ENCODE data around the gene RFK. TPM values are rescaled to one million over a fixed set of nuclear protein-coding genes. Genes with fewer than 3 reads are reported as not detected.
A peak's percentile ranks its signal among the peaks of the same experiment; 100 is the strongest.
"Not testable (repeated sequence)": the region's sequence is repeated elsewhere in the genome, so short reads cannot be mapped to it uniquely, and the experiment has no call there.

RFK gene
- total RNA-seq, 1 donor from 2014 or later, result 26.8 TPM

GRCh38 chr9:76441551-76442322 is 47.5 kb upstream of the RFK start:
- DNase-seq (ENCODE audit: low read depth), result peak; percentile 96
- no peak overlapping the region for H3K4me3 ChIP-seq (ENCODE audit: insufficient read depth, low read depth, low read length)
- peak overlapping the region; percentile 57 for H3K9ac ChIP-seq (ENCODE audit: low read length)
- peak overlapping the region; percentile 95 for H3K27ac Mint-ChIP-seq (ENCODE audit: unreplicated experiment)
- H3K4me2 ChIP-seq (ENCODE audit: low read length), result peak overlapping the region; percentile 59
- H3K79me2 ChIP-seq (ENCODE audit: insufficient read depth, low read length), result no peaks in the 10 kb centered on the region
- H3K9me3 ChIP-seq (ENCODE audit: insufficient read depth, low read depth, low read length), result no peaks in the 10 kb centered on the region
- peaks cover 5% of the 10 kb centered on the region for H3K9me3 Mint-ChIP-seq (ENCODE audit: unreplicated experiment)
- H3K36me3 Mint-ChIP-seq (ENCODE audit: low read depth, unreplicated experiment), result no peaks in the 10 kb centered on the region
- H3K36me3 ChIP-seq (ENCODE audit: insufficient read depth, low read length), result no peaks in the 10 kb centered on the region
- H3K4me1 ChIP-seq (ENCODE audit: insufficient read depth, low read length), result peaks cover 15% of the 10 kb centered on the region
- TF ChIP-seq CTCF (IDR thresholded peaks at IDR 0.05; ENCODE audit: insufficient read depth, low read depth, low read length) (no peak), EZH2 (IDR thresholded peaks at IDR 0.05; ENCODE audit: insufficient read depth, low read length) (no peak)
- no peaks in the 10 kb centered on the region for H4K20me1 ChIP-seq (ENCODE audit: insufficient read depth, low read length)
- no peak overlapping the region for H3K4me3 Mint-ChIP-seq (ENCODE audit: unreplicated experiment)
- no peak overlapping the region for H2AFZ ChIP-seq (ENCODE audit: low read depth, low read length)
- H3K27me3 ChIP-seq (ENCODE audit: insufficient read depth, low read length), result no peaks in the 10 kb centered on the region
- peak overlapping the region; percentile 81 for H3K27ac ChIP-seq (ENCODE audit: low read depth, low read length)
- H3K27me3 Mint-ChIP-seq (ENCODE audit: low read depth, unreplicated experiment), result no peaks in the 10 kb centered on the region
- peaks cover 23% of the 10 kb centered on the region for H3K4me1 Mint-ChIP-seq (ENCODE audit: low read depth, unreplicated experiment)
- no peak for FAIRE-seq

GRCh38 chr9:76438841-76439588 is 44.8 kb upstream of the RFK start:
- Histone ChIP-seq H4K20me1 (ENCODE audit: insufficient read depth, low read length) (no peaks in the 10 kb centered on the region), H3K27ac (ENCODE audit: low read depth, low read length) (no peak overlapping the region), H3K27me3 (ENCODE audit: insufficient read depth, low read length) (no peaks in the 10 kb centered on the region), H3K36me3 (ENCODE audit: insufficient read depth, low read length) (no peaks in the 10 kb centered on the region), H3K9ac (ENCODE audit: low read length) (no peak overlapping the region), H3K4me1 (ENCODE audit: insufficient read depth, low read length) (peaks cover 17% of the 10 kb centered on the region), H2AFZ (ENCODE audit: low read depth, low read length) (no peak overlapping the region), H3K4me3 (ENCODE audit: insufficient read depth, low read depth, low read length) (no peak overlapping the region), H3K4me2 (ENCODE audit: low read length) (no peak overlapping the region), H3K9me3 (ENCODE audit: insufficient read depth, low read depth, low read length) (no peaks in the 10 kb centered on the region), H3K79me2 (ENCODE audit: insufficient read depth, low read length) (no peaks in the 10 kb centered on the region)
- no peak overlapping the region for H3K4me3 Mint-ChIP-seq (ENCODE audit: unreplicated experiment)
- no peak for FAIRE-seq
- TF ChIP-seq CTCF (IDR thresholded peaks at IDR 0.05; ENCODE audit: insufficient read depth, low read depth, low read length) (no peak), EZH2 (IDR thresholded peaks at IDR 0.05; ENCODE audit: insufficient read depth, low read length) (no peak)
- H3K27me3 Mint-ChIP-seq (ENCODE audit: low read depth, unreplicated experiment), result no peaks in the 10 kb centered on the region
- H3K36me3 Mint-ChIP-seq (ENCODE audit: low read depth, unreplicated experiment), result no peaks in the 10 kb centered on the region
- no peak overlapping the region for H3K27ac Mint-ChIP-seq (ENCODE audit: unreplicated experiment)
- H3K4me1 Mint-ChIP-seq (ENCODE audit: low read depth, unreplicated experiment), result peaks cover 15% of the 10 kb centered on the region
- peak; percentile 58 for DNase-seq (ENCODE audit: low read depth)
- peaks cover 5% of the 10 kb centered on the region for H3K9me3 Mint-ChIP-seq (ENCODE audit: unreplicated experiment)

DNA sequence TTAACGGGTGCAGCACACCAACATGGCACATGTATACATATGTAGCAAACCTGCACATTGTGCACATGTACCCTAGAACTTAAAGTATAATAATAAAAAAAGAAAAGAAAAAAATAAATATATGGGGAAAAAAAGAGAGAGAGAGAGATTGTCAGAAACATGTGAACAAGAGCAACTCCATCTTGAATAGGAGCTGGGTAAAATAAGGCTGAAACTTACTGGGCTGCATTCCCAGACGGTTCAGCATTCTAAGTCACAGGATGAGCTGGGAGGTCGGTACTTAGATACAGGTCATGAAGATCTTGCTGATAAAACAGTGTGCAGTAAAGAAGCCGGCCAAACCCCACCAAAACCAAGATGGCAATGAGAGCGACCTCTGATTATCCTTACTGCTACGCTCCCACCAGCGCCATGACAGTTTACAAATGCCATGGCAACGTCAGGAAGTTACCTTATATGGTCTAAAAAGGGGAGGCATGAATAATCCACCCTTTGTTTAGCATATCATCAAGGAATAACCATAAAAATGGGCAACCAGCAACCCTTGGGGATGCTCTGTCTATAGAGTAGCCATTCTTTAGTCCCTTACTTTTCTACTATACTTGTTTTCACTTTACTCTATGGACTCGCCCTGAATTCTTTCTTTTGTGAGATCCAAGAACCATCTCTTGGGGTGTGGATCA is 42.9 kb upstream of the RFK start:
- not testable (repeated sequence) for H3K27me3 Mint-ChIP-seq (ENCODE audit: low read depth, unreplicated experiment); H3K27ac Mint-ChIP-seq (ENCODE audit: unreplicated experiment); H3K9me3 ChIP-seq (ENCODE audit: insufficient read depth, low read depth, low read length); FAIRE-seq; H3K4me3 Mint-ChIP-seq (ENCODE audit: unreplicated experiment); DNase-seq (ENCODE audit: low read depth); H4K20me1 ChIP-seq (ENCODE audit: insufficient read depth, low read length); H3K4me2 ChIP-seq (ENCODE audit: low read length); H3K27ac ChIP-seq (ENCODE audit: low read depth, low read length); H2AFZ ChIP-seq (ENCODE audit: low read depth, low read length); H3K9ac ChIP-seq (ENCODE audit: low read length); H3K36me3 ChIP-seq (ENCODE audit: insufficient read depth, low read length); H3K36me3 Mint-ChIP-seq (ENCODE audit: low read depth, unreplicated experiment); H3K9me3 Mint-ChIP-seq (ENCODE audit: unreplicated experiment); H3K4me3 ChIP-seq (ENCODE audit: insufficient read depth, low read depth, low read length); H3K27me3 ChIP-seq (ENCODE audit: insufficient read depth, low read length); H3K79me2 ChIP-seq (ENCODE audit: insufficient read depth, low read length)
- peaks cover 28% of the 10 kb centered on the region for H3K4me1 ChIP-seq (ENCODE audit: insufficient read depth, low read length)
- H3K4me1 Mint-ChIP-seq (ENCODE audit: low read depth, unreplicated experiment), result peaks cover 17% of the 10 kb centered on the region

DNA sequence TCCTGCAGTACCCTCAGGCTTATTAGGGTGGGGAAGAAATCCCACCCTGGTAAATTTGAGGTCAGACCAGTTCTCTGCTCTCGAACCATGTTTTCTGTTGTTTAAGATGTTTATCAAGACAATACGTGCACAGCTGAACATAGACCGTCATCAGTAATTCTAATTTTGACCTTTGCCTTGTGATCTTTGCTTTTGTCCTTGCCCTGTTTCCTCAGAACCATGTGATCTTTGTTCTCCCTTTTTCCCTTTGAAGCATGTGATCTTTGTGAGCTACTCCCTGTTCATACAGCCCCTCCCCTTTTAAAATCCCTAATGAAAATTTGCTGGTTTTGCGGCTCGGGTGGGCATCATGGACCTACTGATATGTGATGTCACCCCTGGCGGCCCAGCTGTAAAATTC is 40.7 kb upstream of the RFK start:
- not testable (repeated sequence) for H3K36me3 ChIP-seq (ENCODE audit: insufficient read depth, low read length); H3K27ac ChIP-seq (ENCODE audit: low read depth, low read length); H4K20me1 ChIP-seq (ENCODE audit: insufficient read depth, low read length); FAIRE-seq; H3K36me3 Mint-ChIP-seq (ENCODE audit: low read depth, unreplicated experiment); H2AFZ ChIP-seq (ENCODE audit: low read depth, low read length); H3K27me3 Mint-ChIP-seq (ENCODE audit: low read depth, unreplicated experiment); H3K4me1 Mint-ChIP-seq (ENCODE audit: low read depth, unreplicated experiment); H3K9me3 ChIP-seq (ENCODE audit: insufficient read depth, low read depth, low read length); H3K27me3 ChIP-seq (ENCODE audit: insufficient read depth, low read length); H3K4me3 Mint-ChIP-seq (ENCODE audit: unreplicated experiment); H3K9me3 Mint-ChIP-seq (ENCODE audit: unreplicated experiment); H3K4me2 ChIP-seq (ENCODE audit: low read length); DNase-seq (ENCODE audit: low read depth); H3K27ac Mint-ChIP-seq (ENCODE audit: unreplicated experiment); H3K4me3 ChIP-seq (ENCODE audit: insufficient read depth, low read depth, low read length); H3K79me2 ChIP-seq (ENCODE audit: insufficient read depth, low read length); H3K9ac ChIP-seq (ENCODE audit: low read length)
- H3K4me1 ChIP-seq (ENCODE audit: insufficient read depth, low read length), result peaks cover 14% of the 10 kb centered on the region
